Effector memory CD4-positive, alpha-beta T cell (primary cell): ENCODE data around the gene SLC10A3.

Experiments
- DNase-seq, 3 donors: peaks; one replicate each; pipeline ENCODE4 v3.0.0-alpha.2; 2020
- H3K27ac ChIP-seq: 2 replicates; pipeline ENCODE4 v1.7.0; 2013; ENCODE audit warnings: mild to moderate bottlenecking, low read length, moderate library complexity; ENCODE audit not compliant: insufficient read depth, poor library complexity, severe bottlenecking
- H3K27me3 ChIP-seq: replicated peaks from 2 replicates; pipeline ENCODE4 v1.7.0; 2013; ENCODE audit warnings: mild to moderate bottlenecking, low read length; ENCODE audit not compliant: insufficient read depth, control insufficient read depth, poor library complexity, severe bottlenecking
- H3K36me3 ChIP-seq: 2 replicates; pipeline ENCODE4 v1.7.0; 2013; ENCODE audit warnings: mild to moderate bottlenecking, low read length, moderate library complexity; ENCODE audit not compliant: control insufficient read depth, insufficient read depth
- H3K4me1 ChIP-seq: 2 replicates; pipeline ENCODE4 v1.7.0; 2013; ENCODE audit warnings: low read length, mild to moderate bottlenecking; ENCODE audit not compliant: control insufficient read depth, insufficient read depth, poor library complexity, severe bottlenecking
- H3K4me3 ChIP-seq: 2 replicates; pipeline ENCODE4 v1.7.0; 2013; ENCODE audit warnings: low read length, low read depth, mild to moderate bottlenecking; ENCODE audit not compliant: insufficient read depth, poor library complexity, severe bottlenecking
- H3K9me3 ChIP-seq: 2 replicates; pipeline ENCODE4 v1.7.0; 2013; ENCODE audit warnings: mild to moderate bottlenecking, low read length, moderate library complexity; ENCODE audit not compliant: control insufficient read depth

SLC10A3 gene

GRCh38 chrX:154494715-154495114, 4.3 kb upstream of the SLC10A3 start:
- Histone ChIP-seq H3K27ac (no peak overlapping the region), H3K4me3 (no peak overlapping the region), H3K36me3 (no peaks in the 10 kb centered on the region), H3K4me1 (no peaks in the 10 kb centered on the region), H3K9me3 (no peaks in the 10 kb centered on the region), H3K27me3 (no peaks in the 10 kb centered on the region)
- no peak for DNase-seq

GRCh38 chrX:154490021-154490413, 412 bp downstream of the SLC10A3 start:
- H3K4me3 ChIP-seq, result peak overlapping the region; percentile 49
- peaks cover 10% of the 10 kb centered on the region for H3K4me1 ChIP-seq
- H3K9me3 ChIP-seq, result no peaks in the 10 kb centered on the region
- DNase-seq, result peak in 2 of 3 donors; percentile 12 to 15
- H3K36me3 ChIP-seq, result no peaks in the 10 kb centered on the region
- H3K27me3 ChIP-seq, result no peaks in the 10 kb centered on the region
- H3K27ac ChIP-seq, result peak overlapping the region; percentile 78

GRCh38 chrX:154489182-154489581, 1.2 kb downstream of the SLC10A3 start:
- no peaks in the 10 kb centered on the region for H3K9me3 ChIP-seq

GRCh38 chrX:154488336-154489075, 1.9 kb downstream of the SLC10A3 start:
- Histone ChIP-seq H3K36me3 (no peaks in the 10 kb centered on the region), H3K27ac (no peak overlapping the region), H3K9me3 (no peaks in the 10 kb centered on the region), H3K27me3 (no peaks in the 10 kb centered on the region), H3K4me3 (no peak overlapping the region), H3K4me1 (peaks cover 10% of the 10 kb centered on the region)
- DNase-seq, result no peak

More at GRCh38 chrX:154489182-154489581, 1.2 kb downstream of the SLC10A3 start:
- H3K36me3 ChIP-seq, result no peaks in the 10 kb centered on the region
- H3K27ac ChIP-seq, result peak overlapping the region; percentile 78
- DNase-seq, result no peak
- H3K27me3 ChIP-seq, result no peaks in the 10 kb centered on the region
- peak overlapping the region; percentile 49 for H3K4me3 ChIP-seq
- peaks cover 10% of the 10 kb centered on the region for H3K4me1 ChIP-seq

- peaks cover 10% of the 10 kb centered on the region for H3K4me1 ChIP-seq
- no peaks in the 10 kb centered on the region for H3K36me3 ChIP-seq
- DNase-seq, result no peak
- peak overlapping the region; percentile 32 for H3K27ac ChIP-seq
- H3K27me3 ChIP-seq, result no peaks in the 10 kb centered on the region
- no peaks in the 10 kb centered on the region for H3K9me3 ChIP-seq
- no peak overlapping the region for H3K4me3 ChIP-seq
Measured at GRCh38 chrX:154487518-154488290, 2.7 kb downstream of the SLC10A3 start.

GRCh38 chrX:154486396-154487207, 3.8 kb downstream of the SLC10A3 start, which contains the start of gene UBL4A:
Gene UBL4A (minus strand): TSS chrX:154486615. CDS start chrX:154486584, 31 bp downstream.
- Histone ChIP-seq H3K27ac (peak within 1 kb of the TSS; percentile 58), H3K9me3 (no peaks in the 10 kb centered on the region), H3K36me3 (no peaks in the 10 kb centered on the region), H3K4me3 (peak within 1 kb of the TSS; percentile 46), H3K27me3 (no peaks in the 10 kb centered on the region), H3K4me1 (peaks cover 10% of the 10 kb centered on the region)
- DNase-seq, result peak; percentile 34 to 45 (median 40)

- Histone ChIP-seq H3K27me3 (no peaks in the 10 kb centered on the region), H3K4me1 (peaks cover 10% of the 10 kb centered on the region), H3K36me3 (no peaks in the 10 kb centered on the region), H3K4me3 (peak overlapping the region; percentile 46), H3K27ac (peak overlapping the region; percentile 58), H3K9me3 (no peaks in the 10 kb centered on the region)
- peak; percentile 19 to 28 (median 21) for DNase-seq
Measured at GRCh38 chrX:154486052-154486395, 4.4 kb downstream of the SLC10A3 start.

- Histone ChIP-seq H3K4me1 (peaks cover 10% of the 10 kb centered on the region), H3K9me3 (no peaks in the 10 kb centered on the region), H3K36me3 (no peaks in the 10 kb centered on the region), H3K27ac (peak overlapping the region; percentile 58), H3K4me3 (peak overlapping the region; percentile 46), H3K27me3 (no peaks in the 10 kb centered on the region)
- no peak for DNase-seq
Measured at GRCh38 chrX:154485150-154486051, 5.0 kb downstream of the SLC10A3 start.
